Measurements from ENCODE around the gene PLXNC1. TPM values are rescaled to one million over a fixed set of nuclear protein-coding genes. Genes with fewer than 3 reads are reported as not detected.

PLXNC1 gene
- total RNA-seq, 6 experiments from 2014 or later, result 0.18 to 0.40 (median 0.22) TPM

GRCh38 chr12:94338006-94338794 lies 189.8 kb downstream of the PLXNC1 start:
- no peak for DNase-seq
- no peak overlapping the region for H3K27ac Mint-ChIP-seq
- H3K4me1 Mint-ChIP-seq (ENCODE audit: low read depth), result peaks cover 9% of the 10 kb centered on the region; the same call in 1 of the 2 replicates
- no peaks in the 10 kb centered on the region for H3K9me3 Mint-ChIP-seq
- H3K4me3 Mint-ChIP-seq, result no peak overlapping the region
- 0 out of 2 replicates have a peak, but pooled peaks cover 3% of the 10 kb centered on the region for H3K36me3 Mint-ChIP-seq (ENCODE audit: low read depth)
- no peaks in the 10 kb centered on the region for H3K27me3 Mint-ChIP-seq (ENCODE audit: insufficient read depth)
- TF ChIP-seq, protein P1, sequence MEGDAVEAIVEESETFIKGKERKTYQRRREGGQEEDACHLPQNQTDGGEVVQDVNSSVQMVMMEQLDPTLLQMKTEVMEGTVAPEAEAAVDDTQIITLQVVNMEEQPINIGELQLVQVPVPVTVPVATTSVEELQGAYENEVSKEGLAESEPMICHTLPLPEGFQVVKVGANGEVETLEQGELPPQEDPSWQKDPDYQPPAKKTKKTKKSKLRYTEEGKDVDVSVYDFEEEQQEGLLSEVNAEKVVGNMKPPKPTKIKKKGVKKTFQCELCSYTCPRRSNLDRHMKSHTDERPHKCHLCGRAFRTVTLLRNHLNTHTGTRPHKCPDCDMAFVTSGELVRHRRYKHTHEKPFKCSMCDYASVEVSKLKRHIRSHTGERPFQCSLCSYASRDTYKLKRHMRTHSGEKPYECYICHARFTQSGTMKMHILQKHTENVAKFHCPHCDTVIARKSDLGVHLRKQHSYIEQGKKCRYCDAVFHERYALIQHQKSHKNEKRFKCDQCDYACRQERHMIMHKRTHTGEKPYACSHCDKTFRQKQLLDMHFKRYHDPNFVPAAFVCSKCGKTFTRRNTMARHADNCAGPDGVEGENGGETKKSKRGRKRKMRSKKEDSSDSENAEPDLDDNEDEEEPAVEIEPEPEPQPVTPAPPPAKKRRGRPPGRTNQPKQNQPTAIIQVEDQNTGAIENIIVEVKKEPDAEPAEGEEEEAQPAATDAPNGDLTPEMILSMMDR (IDR thresholded peaks at IDR 0.05), result no peak

DNA sequence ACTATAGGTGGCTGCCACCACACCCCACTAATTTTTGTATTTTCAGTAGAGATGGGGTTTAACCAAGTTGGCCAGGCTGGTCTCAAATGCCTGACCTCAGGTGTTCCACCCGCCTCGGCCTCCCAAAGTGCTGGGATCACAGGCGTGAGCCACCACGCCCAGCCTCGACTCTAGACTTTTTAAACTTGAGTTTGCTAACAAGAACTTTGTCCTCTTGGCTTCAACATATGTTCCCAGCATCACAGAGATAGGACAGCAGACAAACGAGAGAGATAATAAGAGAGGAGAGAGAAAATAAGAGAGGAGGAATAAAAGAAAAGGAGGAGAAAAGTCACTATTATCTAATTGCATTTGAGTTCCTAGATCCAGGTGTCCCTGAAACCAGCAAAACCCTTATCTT lies 192.2 kb downstream of the PLXNC1 start:
- no peak overlapping the region for H3K4me3 Mint-ChIP-seq
- H3K27me3 Mint-ChIP-seq (ENCODE audit: insufficient read depth), result no peaks in the 10 kb centered on the region
- DNase-seq, result no peak
- H3K27ac Mint-ChIP-seq, result no peak overlapping the region
- H3K4me1 Mint-ChIP-seq (ENCODE audit: low read depth), result peaks cover 9% of the 10 kb centered on the region; the same call in 1 of the 2 replicates
- TF ChIP-seq, protein P1 (IDR thresholded peaks at IDR 0.05), result no peak
- no peaks in the 10 kb centered on the region for H3K9me3 Mint-ChIP-seq
- H3K36me3 Mint-ChIP-seq (ENCODE audit: low read depth), result peaks cover 7% of the 10 kb centered on the region

GRCh38 chr12:94353130-94353529 lies 204.8 kb downstream of the PLXNC1 start:
- Mint-ChIP-seq H3K9me3 (peaks cover 64% of the 10 kb centered on the region), H3K36me3 (ENCODE audit: low read depth) (peaks cover 89% of the 10 kb centered on the region)

More at GRCh38 chr12:94353130-94353529, 204.8 kb downstream of the PLXNC1 start:
- TF ChIP-seq, protein P1 (IDR thresholded peaks at IDR 0.05), result no peak
- Mint-ChIP-seq H3K4me3 (no peak overlapping the region), H3K27ac (no peak overlapping the region), H3K4me1 (ENCODE audit: low read depth) (no peaks in the 10 kb centered on the region), H3K27me3 (ENCODE audit: insufficient read depth) (no peaks in the 10 kb centered on the region; the same call in 1 of the 2 replicates)
- DNase-seq, result no peak
